NCI-H2196 treated with DMSO at 0.1 percent for 48 hours (cell line): ENCODE data around the gene INTS15.
"Not testable (repeated sequence)": the region's sequence is repeated elsewhere in the genome, so short reads cannot be mapped to it uniquely, and the experiment has no call there.

Experiments used
- DNase-seq: peaks from one replicate; lab custom pipeline; 2025; ENCODE audit not compliant: unreplicated experiment; lab: John Stamatoyannopoulos, UW

INTS15 gene

GRCh38 chr7:6616854-6617643, 27.2 kb downstream of the INTS15 start:
- DNase-seq: no peak

- no peak for DNase-seq
These were observed 28.8 kb downstream of the INTS15 start for GRCh38 chr7:6618621-6619020.

GRCh38 chr7:6619961-6620360, 30.1 kb downstream of the INTS15 start:
- no peak for DNase-seq

- DNase-seq: no peak
These were observed 31.6 kb downstream of the INTS15 start for GRCh38 chr7:6621195-6622133.

GRCh38 chr7:6622134-6622710, 32.4 kb downstream of the INTS15 start:
- no peak for DNase-seq

- DNase-seq: no peak
These were observed 33.9 kb downstream of the INTS15 start for GRCh38 chr7:6623589-6624245.

GRCh38 chr7:6624246-6624611, 34.4 kb downstream of the INTS15 start:
- no peak for DNase-seq

- DNase-seq: peak; percentile 67
These were observed 38.2 kb downstream of the INTS15 start for GRCh38 chr7:6628045-6628444.

GRCh38 chr7:6630007-6630849, 40.4 kb downstream of the INTS15 start:
- DNase-seq: no peak

GRCh38 chr7:6631605-6632004, 41.8 kb downstream of the INTS15 start:
- no peak for DNase-seq

GRCh38 chr7:6634021-6634420, 44.2 kb downstream of the INTS15 start:
- no peak for DNase-seq

- DNase-seq: not testable (repeated sequence)
These were observed 45.1 kb downstream of the INTS15 start for GRCh38 chr7:6634971-6635370.

GRCh38 chr7:6636741-6637543, 47.1 kb downstream of the INTS15 start, which contains the start of gene ZNF316:
Gene ZNF316, plus strand, starts transcription at chr7:6637318. Its CDS starts 5,092 bp downstream, at chr7:6642410.
- DNase-seq: no peak

- DNase-seq: no peak
These were observed 47.9 kb downstream of the INTS15 start for GRCh38 chr7:6637544-6638229.

- no peak for DNase-seq
These were observed 49.2 kb downstream of the INTS15 start for GRCh38 chr7:6639032-6639431.

GRCh38 chr7:6639627-6640026, 49.8 kb downstream of the INTS15 start:
- DNase-seq: no peak

- DNase-seq: no peak
These were observed 50.5 kb downstream of the INTS15 start for GRCh38 chr7:6640246-6640721.

GRCh38 chr7:6641305-6642035, 51.6 kb downstream of the INTS15 start:
- no peak for DNase-seq
